AG04450 (cell line): ENCODE results near the gene BCAS1. TPM values are rescaled to one million over a fixed set of nuclear protein-coding genes. Genes with fewer than 3 reads are reported as not detected.

ENCODE experiments used
- CTCF ChIA-PET: fragments of 300-600, 350-600 bp; formaldehyde crosslinking; extraction: SDS; loops from one replicate; lab custom pipeline; 2022; ENCODE audit warnings: antibody characterized with exemption, inconsistent platforms; lab: Charles Lee
- POLR2A ChIA-PET: fragments of 350-600 bp; formaldehyde crosslinking; extraction: SDS; loops from one replicate; lab custom pipeline; 2021; ENCODE audit warnings: antibody characterized with exemption, inconsistent platforms; lab: Yijun Ruan, JAX
- DNase-seq: peaks from one replicate; pipeline ENCODE4 v3.0.0-alpha.2; 2011; ENCODE audit warnings: low read depth, low spot score
- H3K27ac ChIP-seq: one replicate; pipeline ENCODE4 v1.5.1; 2012; ENCODE audit warnings: low read depth, low read length, control low read depth
- H3K27me3 ChIP-seq: one replicate; pipeline ENCODE4 v1.6.0; 2012; ENCODE audit warnings: low read length; ENCODE audit not compliant: control insufficient read depth, insufficient read depth
- H3K4me3 ChIP-seq: 2 replicates; pipeline ENCODE4 v1.5.1; 2011; ENCODE audit warnings: mild to moderate bottlenecking, low read depth, low read length, control low read depth
- H3K9me3 ChIP-seq: 2 replicates; pipeline ENCODE4 v1.5.1; 2012; ENCODE audit warnings: low read length; ENCODE audit not compliant: control insufficient read depth, insufficient read depth
- polyA plus RNA-seq: library from polyadenylated mRNA; depleted of rRNA; stranded (reverse); fragments of >200 nt; gene quantifications from 2 replicates; pipeline ENCODE4 v1.2.3, GENCODE V29; 2011
- TF ChIP-seq, protein P1 (sequence below): IDR thresholded peaks from 2 replicates; pipeline ENCODE4 v1.5.1; 2011; ENCODE audit warnings: low read depth, low read length, control low read depth, inconsistent platforms

Gene BCAS1
- polyA plus RNA-seq, 1 experiment = not detected

DNA sequence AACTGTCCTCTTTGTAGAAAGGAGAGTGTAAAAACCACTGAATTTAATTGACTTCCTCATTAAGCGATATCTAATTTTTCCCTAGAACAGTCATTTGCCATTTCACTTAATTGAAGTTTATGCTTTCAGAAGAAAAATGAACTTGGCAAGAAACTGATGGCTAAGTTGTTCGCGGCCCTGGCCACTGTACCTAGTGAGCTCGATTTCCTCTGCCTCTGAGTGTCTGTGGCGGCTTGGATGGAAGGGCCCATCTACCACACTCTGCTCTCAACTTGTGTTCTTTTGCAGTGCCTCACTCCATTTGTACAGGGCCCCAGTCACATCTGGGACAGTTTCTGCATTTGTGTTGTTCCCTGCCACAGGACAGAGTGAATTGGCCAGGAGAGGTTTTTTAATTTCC, 102.9 kb downstream of the BCAS1 start:
- no peak for DNase-seq
- ChIA-PET POLR2A (no interaction called here), CTCF (no interaction called here)
- TF ChIP-seq, protein P1, sequence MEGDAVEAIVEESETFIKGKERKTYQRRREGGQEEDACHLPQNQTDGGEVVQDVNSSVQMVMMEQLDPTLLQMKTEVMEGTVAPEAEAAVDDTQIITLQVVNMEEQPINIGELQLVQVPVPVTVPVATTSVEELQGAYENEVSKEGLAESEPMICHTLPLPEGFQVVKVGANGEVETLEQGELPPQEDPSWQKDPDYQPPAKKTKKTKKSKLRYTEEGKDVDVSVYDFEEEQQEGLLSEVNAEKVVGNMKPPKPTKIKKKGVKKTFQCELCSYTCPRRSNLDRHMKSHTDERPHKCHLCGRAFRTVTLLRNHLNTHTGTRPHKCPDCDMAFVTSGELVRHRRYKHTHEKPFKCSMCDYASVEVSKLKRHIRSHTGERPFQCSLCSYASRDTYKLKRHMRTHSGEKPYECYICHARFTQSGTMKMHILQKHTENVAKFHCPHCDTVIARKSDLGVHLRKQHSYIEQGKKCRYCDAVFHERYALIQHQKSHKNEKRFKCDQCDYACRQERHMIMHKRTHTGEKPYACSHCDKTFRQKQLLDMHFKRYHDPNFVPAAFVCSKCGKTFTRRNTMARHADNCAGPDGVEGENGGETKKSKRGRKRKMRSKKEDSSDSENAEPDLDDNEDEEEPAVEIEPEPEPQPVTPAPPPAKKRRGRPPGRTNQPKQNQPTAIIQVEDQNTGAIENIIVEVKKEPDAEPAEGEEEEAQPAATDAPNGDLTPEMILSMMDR = no peak
- no peaks in the 10 kb centered on the region for H3K27me3 ChIP-seq
- no peaks in the 10 kb centered on the region for H3K9me3 ChIP-seq
- H3K4me3 ChIP-seq = no peak overlapping the region
- H3K27ac ChIP-seq = no peak overlapping the region

DNA sequence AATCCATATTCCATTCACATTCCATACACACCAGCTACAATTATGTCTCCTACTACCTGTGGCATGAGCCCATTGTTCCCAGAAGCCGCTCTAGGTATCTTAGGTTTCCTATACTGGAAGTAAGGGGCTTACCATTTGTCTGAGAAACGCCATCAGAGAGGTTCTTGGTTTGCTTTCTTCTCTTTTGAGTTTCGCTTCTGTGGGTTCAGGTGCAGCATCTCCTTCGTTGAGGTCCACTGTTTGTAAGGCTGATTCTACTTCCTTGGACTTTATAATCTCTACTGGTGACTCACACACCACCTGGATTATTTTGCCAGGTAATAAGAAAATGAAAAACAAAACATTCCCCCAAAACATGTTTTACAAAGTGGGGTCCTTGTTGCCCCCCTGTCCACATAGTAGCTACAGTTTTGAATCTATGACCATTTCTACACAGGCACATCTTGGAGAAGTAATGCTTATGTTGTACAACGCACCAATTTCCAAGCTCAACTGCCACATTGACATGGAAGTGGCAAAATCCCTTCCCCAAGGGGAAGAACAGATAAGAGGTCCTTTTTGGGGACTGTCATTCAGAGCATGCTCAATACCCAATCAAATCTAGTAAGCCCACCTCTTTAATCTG, 103.5 kb downstream of the BCAS1 start:
- TF ChIP-seq, protein P1 = no peak
- Histone ChIP-seq H3K9me3 (no peaks in the 10 kb centered on the region), H3K27ac (no peak overlapping the region), H3K4me3 (no peak overlapping the region), H3K27me3 (no peaks in the 10 kb centered on the region)
- POLR2A ChIA-PET = no interaction called here
- no peak for DNase-seq
- CTCF ChIA-PET = interaction anchor here (1.2 kb wide), 1 partner anchor 809 kb away, joined by 3 read pairs; no protein-coding TSS in a partner anchor

DNA sequence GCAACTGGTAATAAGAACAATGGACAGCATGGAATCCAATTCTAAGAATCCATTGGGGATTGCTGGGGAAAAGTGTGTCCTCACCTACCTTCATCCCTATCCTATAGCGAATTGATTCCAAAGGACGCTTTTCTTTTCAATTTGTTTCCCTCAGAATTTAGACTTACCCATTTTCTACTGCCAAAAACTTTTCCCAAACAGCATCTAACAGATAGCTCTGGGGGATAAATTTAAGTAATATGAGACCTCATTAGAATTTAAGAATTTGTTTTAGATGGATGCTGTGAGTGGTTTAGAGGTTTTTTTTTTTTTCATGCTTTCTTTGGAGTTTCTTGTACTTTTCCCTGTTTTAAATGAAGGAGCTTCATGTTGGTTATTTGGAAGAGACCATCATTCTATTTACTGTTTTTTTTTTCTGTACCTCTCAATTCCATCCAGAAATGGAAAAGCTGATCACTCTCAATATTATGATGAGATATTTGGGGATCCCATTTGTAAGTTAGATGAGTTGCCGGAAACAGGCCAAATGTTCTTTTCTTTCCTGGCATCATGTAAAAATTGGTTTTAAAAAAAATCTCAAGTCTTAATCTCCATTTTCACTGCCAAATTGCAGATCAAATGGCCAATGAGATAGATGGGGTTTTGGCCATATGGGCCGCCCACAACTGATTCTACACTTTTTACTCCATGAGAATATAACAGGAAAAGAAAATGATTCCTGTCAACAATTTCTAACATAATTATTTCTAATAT, 105.7 kb downstream of the BCAS1 start:
- H3K27ac ChIP-seq = no peak overlapping the region
- DNase-seq = no peak
- TF ChIP-seq, protein P1 = no peak
- no peak overlapping the region for H3K4me3 ChIP-seq
- ChIA-PET CTCF (no interaction called here), POLR2A (no interaction called here)
- no peaks in the 10 kb centered on the region for H3K9me3 ChIP-seq
- no peaks in the 10 kb centered on the region for H3K27me3 ChIP-seq

DNA sequence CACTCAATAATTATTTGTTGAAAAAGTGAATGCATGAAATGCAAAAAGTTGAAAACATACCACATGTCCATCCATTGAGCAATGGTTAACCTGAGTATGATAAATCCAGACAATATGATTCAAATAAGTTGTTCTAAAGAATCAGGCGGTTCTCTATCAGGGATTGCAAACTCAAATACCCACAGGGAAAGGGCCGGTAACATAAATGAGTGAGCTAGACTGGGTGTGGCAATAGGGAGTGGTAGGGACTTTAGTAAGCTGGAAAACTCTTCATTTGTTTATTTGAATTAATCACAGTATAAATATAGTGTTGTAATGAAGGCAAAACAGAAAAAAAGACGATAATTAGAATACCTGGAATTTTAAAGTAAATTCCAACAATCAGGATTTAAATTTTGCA, 106.3 kb downstream of the BCAS1 start:
- ChIA-PET POLR2A (no interaction called here), CTCF (no interaction called here)
- TF ChIP-seq, protein P1 = no peak
- DNase-seq = no peak
- Histone ChIP-seq H3K27ac (no peak overlapping the region), H3K4me3 (no peak overlapping the region), H3K27me3 (no peaks in the 10 kb centered on the region), H3K9me3 (no peaks in the 10 kb centered on the region)

DNA sequence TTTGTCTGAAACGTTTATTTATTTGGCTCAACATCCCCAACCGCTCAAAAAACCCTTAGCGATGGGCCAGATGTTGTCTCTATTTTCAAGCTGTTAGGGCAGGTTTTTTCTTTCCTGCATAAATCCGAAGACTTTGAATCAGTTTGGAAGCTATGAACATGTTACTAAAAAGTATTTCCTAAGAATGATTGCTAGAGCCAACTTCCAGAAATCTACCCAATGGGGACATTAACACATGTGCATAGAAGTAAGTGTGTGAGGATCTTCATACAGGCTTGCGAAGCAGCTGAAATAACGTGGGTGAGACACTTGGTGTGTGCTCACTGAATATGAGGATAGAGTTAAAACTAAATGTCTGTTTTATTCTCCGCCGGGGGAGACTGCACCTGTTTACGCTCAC, 106.8 kb downstream of the BCAS1 start:
- POLR2A ChIA-PET = no interaction called here
- Histone ChIP-seq H3K27me3 (no peaks in the 10 kb centered on the region), H3K9me3 (no peaks in the 10 kb centered on the region), H3K4me3 (no peak overlapping the region), H3K27ac (no peak overlapping the region)
- DNase-seq = no peak
- CTCF ChIA-PET = no interaction called here
- TF ChIP-seq, protein P1 = no peak
